NCI-H1436 (cell line): ENCODE results near the gene FLT4.
"Not testable (repeated sequence)": the region's sequence is repeated elsewhere in the genome, so short reads cannot be mapped to it uniquely, and the experiment has no call there.

Source experiments
- DNase-seq: peaks from one replicate; lab custom pipeline; 2025; lab: John Stamatoyannopoulos, UW

The FLT4 gene

DNA sequence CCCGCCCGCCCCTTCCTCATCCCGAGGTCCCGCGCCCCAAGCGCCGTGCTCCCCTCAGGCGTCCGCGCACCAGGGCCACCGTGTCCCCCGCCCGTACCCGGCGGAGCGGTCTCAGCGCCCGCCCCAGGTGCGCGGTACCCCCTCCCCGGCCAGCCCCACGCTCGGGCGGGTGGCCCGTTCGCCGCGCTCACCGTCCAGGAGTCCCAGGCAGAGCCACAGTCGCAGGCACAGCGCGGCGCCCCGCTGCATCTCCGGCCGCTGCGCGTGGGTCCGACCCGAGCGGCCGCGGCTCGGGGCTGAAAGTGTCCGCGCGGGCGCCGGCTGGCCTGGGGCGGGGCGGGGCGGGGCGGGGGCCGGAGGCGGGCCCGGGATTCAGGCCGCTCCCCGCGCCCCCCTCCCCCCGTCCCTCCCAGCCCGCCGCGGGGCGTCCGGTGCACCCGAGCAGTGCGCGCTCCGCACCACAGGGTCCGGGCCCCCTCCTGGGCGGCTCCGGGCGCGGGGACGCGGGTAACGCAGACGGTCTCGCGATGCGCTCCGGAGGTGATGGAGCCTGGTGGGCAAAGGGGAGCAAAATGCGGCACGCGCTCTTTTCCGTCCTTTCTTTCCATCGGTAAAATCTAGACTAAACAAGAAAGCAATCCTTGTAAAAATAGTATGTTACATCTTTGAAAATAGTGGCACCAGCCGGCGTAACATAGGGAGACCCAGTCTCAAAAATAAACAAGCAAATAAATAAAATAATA lies at the start of gene FLT4:
FLT4 (minus strand) TSS at position 304 of the 743 bp plus-strand sequence; CDS start at position 249, 55 bp downstream.
- DNase-seq = no peak

DNA sequence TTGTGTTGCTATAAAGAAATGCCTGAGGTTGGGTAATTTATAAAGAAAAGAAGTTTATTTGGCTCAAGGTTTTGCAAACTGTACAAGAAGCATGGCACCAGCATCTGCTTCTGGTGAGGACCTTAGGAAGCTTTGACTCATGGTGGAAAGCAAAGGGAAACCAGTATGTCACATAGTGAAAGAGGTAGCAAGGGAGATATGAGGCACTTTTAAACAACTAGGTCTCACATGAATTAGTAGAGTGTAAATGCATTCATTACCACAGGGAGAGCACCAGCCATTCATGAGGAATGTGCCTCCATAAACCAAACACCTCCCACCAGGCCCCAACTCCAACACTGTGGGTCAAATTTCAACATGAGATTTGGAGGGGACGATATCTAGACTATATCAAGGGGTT lies 49.6 kb upstream of the FLT4 start:
- no peak for DNase-seq

DNA sequence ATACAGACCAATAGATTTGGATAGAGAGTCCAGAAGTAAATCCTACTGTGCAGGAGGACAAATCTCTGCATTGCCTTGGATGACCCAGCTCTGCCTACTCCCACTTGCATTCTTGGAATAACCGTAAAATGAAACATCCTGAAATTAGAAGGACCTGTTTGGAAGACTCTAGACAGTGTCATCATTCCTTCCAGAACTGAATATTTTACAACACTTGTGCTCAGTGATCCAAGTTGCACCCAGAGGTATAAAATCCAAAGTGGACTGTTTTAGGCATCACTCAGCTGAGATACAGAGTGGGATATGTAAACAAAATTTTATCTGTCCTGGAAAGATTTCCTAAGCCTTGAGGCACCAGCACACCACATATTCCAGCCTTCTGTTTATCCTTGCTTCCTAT lies 46.7 kb upstream of the FLT4 start:
- DNase-seq = no peak

DNA sequence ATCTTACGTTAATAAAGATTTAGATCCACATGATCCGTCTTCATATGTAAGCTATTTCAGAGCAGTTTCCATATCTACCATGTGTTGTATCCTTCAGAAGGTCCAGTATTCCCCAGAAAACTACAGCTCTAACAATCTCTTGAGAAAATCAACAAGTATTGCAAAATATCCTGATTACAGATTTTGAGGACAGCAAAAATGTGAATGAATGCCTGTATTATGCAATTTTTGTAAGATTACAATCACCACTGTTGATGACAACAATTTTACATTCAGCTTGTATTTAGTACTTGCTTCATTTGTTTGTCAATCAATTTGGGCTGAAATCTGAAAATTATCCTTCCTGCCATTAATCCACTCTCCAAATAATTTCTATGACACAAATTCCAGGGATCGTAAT lies 43.0 kb upstream of the FLT4 start:
- no peak for DNase-seq

DNA sequence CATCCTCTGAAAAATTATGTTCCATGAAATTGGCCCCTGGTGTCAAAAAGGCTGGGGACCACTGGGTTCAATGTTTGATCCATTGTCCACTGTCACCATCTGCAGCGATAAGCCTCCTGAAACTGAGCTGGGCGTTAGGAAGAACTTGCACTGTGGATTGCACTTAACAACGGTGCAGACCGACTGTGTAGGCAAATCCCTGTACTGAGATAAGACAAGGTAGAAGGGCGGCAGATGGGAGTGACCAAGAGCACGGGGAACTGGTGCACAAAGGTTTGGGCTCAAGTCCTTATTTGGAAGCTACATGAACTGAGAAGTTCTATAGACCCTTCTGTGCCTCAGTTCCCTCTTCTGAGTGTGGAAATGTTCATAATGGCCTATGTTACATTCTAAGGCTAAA lies 41.6 kb upstream of the FLT4 start:
- no peak for DNase-seq

DNA sequence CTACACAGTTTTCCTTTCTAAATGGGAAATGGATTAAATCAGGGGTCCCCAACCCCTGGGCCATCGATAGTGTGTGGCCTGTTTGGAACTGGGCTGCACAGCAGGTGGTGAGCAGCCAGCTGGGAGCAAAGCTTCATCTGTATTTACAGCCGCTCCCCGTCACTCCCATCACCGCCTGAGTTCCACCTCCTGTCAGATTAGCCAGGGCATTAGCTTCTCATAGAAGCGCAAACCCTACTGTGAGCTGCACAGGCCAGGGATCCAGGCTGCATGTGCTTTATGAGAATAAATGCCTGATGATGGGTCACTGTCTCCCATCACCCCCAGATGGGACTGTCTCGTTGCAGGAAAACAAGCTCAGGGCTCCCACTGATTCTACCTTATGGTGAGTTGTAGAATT lies 41.2 kb upstream of the FLT4 start:
- no peak for DNase-seq

DNA sequence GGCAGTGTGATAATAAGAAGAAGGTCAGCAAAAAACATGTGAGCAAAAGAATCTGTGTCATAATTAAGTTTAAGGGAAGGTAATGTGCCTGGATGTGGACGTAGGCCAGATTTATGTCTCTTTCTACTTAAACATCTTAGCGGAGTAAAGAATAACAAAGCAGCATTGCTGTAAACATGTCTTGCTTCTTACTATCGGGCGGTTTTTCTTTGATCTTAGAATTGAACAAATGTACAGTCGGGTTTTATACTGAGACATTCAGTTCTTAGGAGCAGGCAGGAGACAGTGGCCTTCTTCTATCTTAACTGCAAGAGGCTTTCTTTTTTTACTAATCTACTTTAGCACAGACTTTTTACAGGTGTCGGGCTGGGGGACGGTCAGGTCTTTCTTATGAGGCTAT lies 40.4 kb upstream of the FLT4 start:
- no peak for DNase-seq

DNA sequence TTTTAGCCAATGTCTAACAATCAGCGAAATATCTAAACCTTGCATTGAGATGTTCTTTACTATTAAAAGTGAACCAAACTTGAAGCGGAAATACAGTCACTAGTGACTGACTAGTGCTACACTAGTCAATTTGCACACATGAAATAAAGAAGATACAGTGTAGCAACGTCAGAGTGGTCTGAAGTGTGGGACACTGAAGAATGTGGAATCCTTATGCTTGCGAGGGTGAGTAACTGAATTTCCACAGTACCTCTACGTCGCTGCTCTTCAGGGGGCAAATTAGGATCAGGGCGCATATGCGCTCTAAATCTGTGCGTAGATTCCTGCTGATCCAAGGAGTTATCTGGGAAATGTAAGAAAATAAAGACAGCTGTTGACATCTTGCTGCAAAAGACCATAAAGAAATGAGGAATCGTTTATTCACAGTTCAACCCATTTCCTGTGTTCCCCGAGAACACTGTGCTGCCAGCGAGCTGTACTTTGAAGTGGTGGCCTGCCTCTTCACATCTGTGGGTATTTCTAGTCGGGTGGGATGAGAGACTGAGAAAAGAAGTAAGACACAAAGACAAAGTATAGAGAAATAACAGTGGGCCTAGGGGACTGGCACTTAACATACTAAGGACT lies 39.8 kb upstream of the FLT4 start:
- DNase-seq = no peak

DNA sequence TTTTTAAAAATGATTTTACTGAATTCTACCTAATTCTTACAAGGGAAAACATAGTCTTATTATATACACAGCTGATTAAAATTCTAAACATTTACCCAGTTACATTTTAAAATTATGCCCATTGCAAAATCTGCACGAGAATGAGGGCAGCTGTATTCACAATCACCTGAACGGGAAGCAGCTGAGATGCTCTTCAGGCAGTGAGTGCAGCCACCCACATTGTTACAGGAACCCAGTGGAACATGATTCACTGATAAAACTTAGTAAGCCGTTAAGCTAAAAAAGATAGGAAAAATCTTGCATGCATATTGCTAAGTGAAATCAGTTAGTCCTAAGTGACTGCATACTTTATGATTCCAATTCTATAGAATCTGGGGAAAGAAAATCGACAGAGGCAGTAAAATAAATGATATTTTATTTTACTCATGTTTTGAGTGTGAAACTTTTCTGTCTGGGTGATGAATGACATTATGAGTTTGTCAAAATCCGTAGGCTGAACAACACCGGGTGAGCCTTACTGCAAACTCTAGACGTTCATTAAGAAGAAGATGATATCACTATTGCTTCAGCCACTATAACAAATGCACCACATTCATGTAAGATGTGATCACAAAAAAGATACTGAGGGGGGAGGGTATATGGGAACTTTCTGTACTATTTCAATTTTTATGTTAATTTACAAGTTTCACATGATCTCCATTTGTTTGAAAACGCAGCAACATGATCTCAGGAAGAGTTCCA lies 39.1 kb upstream of the FLT4 start:
- no peak for DNase-seq

DNA sequence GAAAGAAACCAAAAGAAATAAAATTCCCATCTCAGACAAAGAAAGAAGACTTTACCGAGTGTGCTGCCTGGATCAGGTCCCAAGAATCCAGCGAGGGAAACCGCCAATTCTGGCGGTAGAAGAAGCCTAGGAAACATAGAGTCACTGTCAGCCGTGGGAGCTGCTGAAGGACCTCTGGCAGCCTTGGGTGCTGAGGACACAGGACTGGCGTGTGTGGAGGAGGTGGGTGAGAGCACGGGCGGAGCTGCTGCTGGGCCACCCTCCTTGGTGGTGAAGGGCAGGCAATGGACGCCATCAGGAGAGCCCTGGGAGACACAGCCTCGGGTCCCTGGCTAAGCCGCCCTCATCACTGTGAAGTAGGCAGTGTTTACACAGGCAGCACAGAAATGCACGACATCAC lies 37.4 kb upstream of the FLT4 start:
- DNase-seq = not testable (repeated sequence)

DNA sequence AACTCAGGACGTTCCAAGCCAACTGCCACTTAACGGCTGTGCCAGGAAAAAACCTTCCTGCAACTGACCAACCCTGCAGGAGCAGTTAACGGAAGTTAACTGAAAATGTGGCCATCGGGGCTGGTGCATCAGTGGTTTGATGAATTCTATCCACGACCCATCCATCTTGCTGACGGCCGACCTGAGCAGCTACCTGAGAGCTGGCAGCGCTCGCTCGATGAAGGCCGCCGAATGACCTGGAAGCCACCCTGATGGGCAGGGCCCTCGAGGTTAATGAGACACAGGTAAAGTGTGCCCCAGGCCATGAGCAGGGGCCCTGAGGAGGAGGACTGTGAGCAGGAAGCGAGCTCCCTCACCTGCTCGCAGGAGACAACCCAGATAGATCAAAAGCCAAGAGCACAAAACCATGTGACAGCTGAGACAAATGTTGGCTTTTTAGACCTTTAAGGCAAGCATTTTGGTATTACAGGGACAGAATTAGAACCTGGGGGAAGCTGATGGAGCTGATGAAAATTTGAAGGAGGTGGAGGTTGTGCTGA lies 35.3 kb upstream of the FLT4 start:
- no peak for DNase-seq

DNA sequence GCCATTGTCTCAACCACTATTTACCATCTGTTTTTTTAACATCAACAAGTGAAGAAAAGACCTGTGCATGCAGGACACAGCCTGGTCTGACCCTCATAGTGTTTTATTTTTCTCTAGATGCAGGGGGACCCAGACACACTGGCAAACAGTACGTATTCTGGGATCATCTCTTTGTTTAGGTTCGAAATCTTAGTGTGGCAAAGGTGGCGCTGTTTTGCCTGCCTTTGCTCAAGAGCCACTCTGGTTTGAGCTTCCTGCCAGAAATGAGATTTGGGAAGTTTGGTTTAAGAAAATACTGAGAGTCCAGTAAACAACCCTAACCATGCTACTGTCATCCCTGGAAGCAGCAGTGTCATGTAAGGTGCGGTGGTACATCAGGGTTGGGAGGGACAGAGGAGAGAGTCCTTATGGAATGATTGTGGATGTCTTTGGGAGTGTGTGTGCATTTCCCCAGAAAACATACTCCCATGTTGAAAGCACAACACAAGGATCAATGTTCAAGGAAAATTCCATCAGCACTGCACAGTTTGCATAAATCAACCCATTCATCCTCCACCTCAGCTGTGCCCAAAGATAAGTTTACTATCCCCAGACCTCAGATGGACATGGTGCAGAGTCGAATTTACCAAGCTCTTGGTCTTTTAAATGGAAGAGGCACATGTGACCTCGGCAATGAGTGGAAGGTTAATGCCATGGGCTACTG lies 34.0 kb upstream of the FLT4 start:
- no peak for DNase-seq

DNA sequence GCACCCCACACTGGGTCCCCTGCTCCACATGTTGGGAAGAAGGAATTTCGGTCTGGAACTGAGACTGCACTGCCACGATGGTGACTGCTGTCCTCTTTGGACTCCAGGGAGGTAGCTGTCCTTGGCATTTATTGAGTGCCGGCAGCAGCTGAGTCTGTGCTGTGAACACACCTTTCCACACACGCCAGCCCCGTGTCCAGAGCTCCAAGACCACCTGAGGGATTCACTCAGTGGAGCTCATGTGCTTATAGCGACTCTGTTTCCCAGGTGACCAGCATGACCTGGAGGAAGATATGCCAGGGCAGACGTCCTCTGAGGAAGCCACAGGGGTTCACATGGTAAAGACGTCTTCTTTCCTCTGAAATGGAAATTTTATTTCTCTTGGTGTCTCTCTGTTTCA lies 33.2 kb upstream of the FLT4 start:
- no peak for DNase-seq

DNA sequence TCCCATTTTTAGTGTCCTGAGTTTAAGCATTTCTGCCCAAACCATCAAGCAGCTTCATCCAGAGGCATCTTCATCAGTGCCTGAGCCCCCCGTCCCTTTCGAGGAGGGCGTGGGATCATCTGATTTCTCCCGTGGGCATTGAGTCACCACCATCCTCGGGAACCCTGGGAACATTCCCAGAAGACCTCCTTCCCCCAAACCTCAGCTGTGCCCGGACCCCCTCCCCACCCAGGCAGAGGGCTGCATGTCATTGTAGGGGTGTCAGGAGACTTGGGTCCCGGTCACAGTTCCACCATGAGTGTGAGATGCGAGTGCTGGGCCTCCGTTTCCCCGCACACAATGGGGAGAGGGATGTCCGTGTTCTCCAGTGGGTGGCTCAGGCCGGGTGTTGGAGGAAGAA lies 32.6 kb upstream of the FLT4 start:
- not testable (repeated sequence) for DNase-seq

DNA sequence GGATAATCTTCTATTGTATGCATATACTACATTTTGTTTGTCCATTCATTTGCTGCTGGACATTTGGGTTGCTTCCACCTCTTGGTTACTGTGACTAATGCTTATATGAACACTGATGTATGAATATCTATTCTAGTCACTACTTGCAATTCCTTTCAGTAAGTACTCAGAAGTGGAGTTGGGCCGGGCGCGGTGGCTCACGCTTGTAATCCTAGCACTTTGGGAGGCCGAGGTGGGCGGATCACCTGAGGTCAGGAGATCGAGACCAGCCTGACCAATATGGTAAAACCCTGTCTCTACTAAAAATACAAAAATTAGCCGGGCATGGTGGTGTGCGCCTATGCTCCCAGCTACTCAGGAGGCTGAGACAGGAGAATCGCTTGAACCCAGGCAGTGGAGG lies 28.9 kb upstream of the FLT4 start:
- not testable (repeated sequence) for DNase-seq

DNA sequence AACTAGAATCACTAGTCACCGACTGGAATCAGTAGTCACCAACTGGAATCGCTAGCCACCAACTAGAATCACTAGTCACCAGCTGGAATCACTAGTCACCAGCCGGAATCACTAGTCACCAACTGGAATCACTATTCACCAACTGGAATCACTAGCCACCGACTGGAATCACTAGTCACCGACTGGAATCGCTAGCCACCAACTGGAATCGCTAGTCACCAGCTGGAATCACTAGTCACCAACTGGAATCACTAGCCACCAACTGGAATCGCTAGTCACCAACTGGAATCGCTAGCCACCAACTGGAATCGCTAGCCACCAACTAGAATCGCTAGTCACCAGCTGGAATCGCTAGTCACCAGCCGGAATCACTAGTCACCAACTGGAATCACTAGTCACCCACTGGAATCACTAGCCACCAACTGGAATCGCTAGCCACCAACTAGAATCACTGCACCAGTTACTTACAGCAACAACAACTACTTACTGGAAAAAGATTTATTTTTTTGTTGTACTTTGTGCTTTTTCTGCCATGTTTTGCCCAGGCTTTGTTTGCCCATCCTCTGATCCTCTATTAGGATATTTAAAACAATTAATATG lies 25.7 kb upstream of the FLT4 start:
- DNase-seq = no peak

DNA sequence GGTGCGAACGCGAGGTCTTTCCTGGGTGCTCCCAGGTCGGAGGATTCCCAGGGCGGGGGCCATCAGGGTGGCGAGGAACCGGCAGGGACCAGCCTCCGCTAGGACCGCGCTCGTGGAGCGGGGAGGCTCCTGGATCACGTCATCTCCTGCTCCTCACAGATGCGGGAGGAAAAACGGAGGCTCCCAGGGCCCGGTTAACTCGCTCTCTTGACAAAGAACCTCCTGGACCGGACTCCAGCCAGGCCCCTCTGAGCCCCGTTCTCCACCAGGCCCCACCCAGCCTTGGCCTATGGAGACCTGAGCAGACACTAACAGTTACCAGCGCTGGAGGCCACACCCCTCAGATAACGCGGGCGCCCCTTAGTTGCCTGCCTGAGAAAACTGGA lies 24.7 kb upstream of the FLT4 start:
- DNase-seq = not testable (repeated sequence)

DNA sequence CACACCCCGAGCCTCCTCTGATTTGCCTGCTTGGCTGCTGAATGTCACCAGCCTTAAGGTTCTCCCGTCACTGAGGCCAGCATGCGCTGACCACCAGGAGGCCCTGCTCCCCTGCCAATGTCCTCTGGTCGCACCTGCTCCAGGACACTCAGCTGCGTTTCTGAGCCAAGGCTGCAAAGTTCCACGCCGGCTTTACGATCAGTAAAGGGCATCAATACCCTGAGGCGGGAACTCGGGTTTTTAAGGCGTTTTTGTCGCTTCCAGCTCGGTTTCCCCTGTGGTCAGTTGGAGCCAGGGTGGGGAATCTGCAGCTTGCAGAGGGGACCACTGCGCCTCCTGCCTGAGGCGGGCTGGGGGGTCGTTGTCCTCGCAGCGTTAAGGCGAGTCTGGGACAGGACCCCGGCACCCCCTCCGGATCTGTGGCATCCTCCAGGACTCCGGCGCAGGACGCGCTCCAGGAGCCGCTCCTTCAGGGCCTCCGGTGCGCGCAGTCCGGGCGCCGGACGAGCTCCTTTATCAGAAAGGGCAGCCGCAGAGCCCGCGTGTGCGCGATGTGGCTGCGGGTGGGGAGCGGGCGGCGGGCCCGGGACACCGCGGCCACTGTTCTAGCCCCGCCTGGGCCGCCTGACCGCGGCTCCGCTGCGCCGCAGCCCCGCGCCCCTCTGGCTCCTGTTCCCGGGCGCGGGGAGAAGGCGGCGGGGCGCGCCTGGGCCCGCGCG lies 24.1 kb upstream of the FLT4 start:
- no peak for DNase-seq

DNA sequence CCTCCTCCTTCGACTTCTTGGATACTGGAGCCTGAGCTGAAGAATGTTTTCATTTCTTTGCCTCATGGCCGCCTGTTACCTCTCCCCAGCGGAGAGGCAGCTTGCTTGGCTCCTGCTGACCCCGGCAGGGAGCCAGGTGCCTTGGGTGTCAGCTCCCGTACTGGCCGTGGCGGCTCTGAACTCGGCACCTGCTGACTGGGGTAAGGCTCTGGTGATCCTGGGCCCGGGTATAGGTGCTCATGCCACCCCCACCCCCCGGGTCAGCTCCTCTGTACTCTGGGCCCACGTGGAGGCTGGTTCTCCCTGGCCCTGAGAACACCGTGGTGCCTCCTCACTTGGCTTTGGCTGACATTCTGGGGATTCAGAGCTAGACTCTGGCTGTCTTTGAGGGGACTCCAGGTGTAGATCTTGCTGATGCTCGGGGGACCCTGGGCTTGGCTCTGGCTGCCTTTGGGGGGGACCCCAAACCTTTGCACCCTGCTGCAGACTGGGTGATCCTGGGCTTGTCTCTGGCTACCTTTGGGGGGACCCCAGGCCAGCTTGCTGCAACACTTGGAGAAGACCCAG lies 22.6 kb upstream of the FLT4 start:
- not testable (repeated sequence) for DNase-seq

DNA sequence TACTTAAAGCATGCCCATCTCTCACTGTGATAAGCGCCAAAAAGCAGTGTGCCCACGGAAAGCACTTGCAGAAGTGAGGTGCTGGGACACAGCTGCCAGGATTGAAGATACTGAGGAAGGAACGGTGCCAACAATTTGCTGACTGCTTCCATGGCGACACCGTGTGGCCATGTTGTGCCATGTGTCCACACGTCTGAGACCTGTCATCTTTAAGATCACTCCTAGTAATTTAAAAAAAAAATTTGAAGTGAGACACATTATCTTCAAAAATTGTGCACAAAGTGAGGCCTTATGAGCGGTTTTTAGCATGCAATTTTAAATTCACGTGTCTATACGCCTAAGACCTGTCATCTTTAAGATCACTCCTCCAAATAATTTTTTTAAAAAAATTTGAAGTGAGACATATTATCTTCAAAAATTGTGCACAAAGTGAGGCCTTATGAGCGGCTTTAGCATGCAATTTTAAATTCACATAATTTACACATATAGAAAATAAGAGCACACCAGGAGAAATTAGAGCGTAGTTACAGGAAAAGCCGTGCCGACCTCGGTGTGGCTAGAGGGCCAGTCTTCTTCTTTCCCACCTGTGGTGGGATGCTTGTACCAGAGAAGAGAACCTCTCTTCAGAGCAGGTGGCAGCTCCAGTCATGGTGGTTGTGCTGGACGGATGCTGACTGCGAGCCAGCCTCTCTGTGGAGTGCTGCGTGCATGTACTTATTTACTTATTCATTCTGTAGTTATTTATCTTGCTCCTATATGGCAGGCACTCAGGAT lies 21.4 kb upstream of the FLT4 start:
- no peak for DNase-seq
